Testis (tissue), 3 donors: Measurements from ENCODE around the gene MTTP. TPM values are rescaled to one million over a fixed set of nuclear protein-coding genes. Genes with fewer than 3 reads are reported as not detected.

Experiments
- DNase-seq: peaks from one replicate; pipeline ENCODE4 v3.0.0-alpha.2; 2019
- H3K27ac ChIP-seq, 2 donors: fragments of 200-600 bp; sonication (generic); one replicate each; pipeline ENCODE4 v1.5.1; 2019
- H3K27me3 ChIP-seq: fragments of 200-600 bp; sonication (generic); one replicate; pipeline ENCODE4 v1.5.1; 2019
- H3K36me3 ChIP-seq: fragments of 200-600 bp; sonication (generic); one replicate; pipeline ENCODE4 v1.5.1; 2017; ENCODE audit warnings: low read depth; ENCODE audit errors: missing control alignments
- H3K4me1 ChIP-seq: fragments of 200-600 bp; sonication (generic); one replicate; pipeline ENCODE4 v1.5.1; 2019
- H3K4me3 ChIP-seq, 2 donors: fragments of 200-600 bp; sonication (generic); one replicate each; pipeline ENCODE4 v1.5.1; 2017 to 2019
- H3K9me3 ChIP-seq: fragments of 200-600 bp; sonication (generic); one replicate; pipeline ENCODE4 v1.5.1; 2017
- CTCF ChIP-seq, 3 experiments: fragments of 450-650 bp in 2 of 3; fragments of 200-600 bp in 1 of 3; sonication (generic) in 1 of 3; IDR thresholded peaks; one replicate each; pipeline ENCODE4 v1.5.1; 2016 to 2019; ENCODE audit warnings: antibody characterized with exemption in 3 of 3, mild to moderate bottlenecking in 2 of 3, moderate library complexity in 1 of 3
- POLR2A ChIP-seq: fragments of 450-650 bp; IDR thresholded peaks from one replicate; pipeline ENCODE4 v1.6.1; 2017; ENCODE audit warnings: antibody characterized with exemption, mild to moderate bottlenecking, moderate library complexity
- WGBS, 2 donors: methylation state at CpG; one replicate each; pipeline ENCODE4 v1.1.5; 2018; 5-methylcytosine and 5-hydroxymethylcytosine counted together
- intact Hi-C: fragments of 100-400 bp; cut with DNase I; formaldehyde crosslinking; loops from one replicate; pipeline ENCODE4 v1.15.1; 2023; ENCODE audit warnings: low total_unique reads
- polyA plus RNA-seq: library from polyadenylated mRNA; stranded (reverse); fragments of 350-450 nt; fragmentation: Illumina TruSeq; extraction: RNeasy Lipid Tissue Mini Kit (QIAGEN cat#74804); gene quantifications from one replicate; pipeline ENCODE4 v1.2.3, GENCODE V29; 2014; ENCODE audit warnings: low read depth, low replicate concordance; ENCODE audit not compliant: insufficient read depth
- total RNA-seq, 2 donors: library from RNA; depleted of rRNA; stranded (reverse); fragments of >200 nt; gene quantifications; one replicate each; pipeline ENCODE4 v1.2.3, GENCODE V29; 2016

Gene MTTP
- total and polyA plus RNA-seq, 3 donors from 2014 or later: 6.8 to 26.0 (median 15.4) TPM

GRCh38 chr4:99668472-99668871 lies 93.8 kb downstream of the MTTP start:
- 29 to 61% methylated on average over 1 of the region's 1 CpG for WGBS, 2 donors
- Histone ChIP-seq H3K36me3 (no peaks in the 10 kb centered on the region), H3K4me1 (peaks cover 27% of the 10 kb centered on the region), H3K9me3 (no peaks in the 10 kb centered on the region), H3K4me3 (no peak overlapping the region), H3K27ac (peak overlapping the region in 1 of 2 donors; percentile 51), H3K27me3 (no peaks in the 10 kb centered on the region)
- intact Hi-C loops: no loop called here
- DNase-seq: peak; percentile 73
- TF ChIP-seq CTCF (IDR thresholded peaks at IDR 0.05): no peak
- no peak for TF ChIP-seq POLR2A

- no peak for DNase-seq
- Histone ChIP-seq H3K4me1 (peaks cover 27% of the 10 kb centered on the region), H3K36me3 (no peaks in the 10 kb centered on the region), H3K4me3 (no peak overlapping the region), H3K9me3 (no peaks in the 10 kb centered on the region), H3K27ac (peak overlapping the region; percentile 2 to 51), H3K27me3 (no peaks in the 10 kb centered on the region)
- TF ChIP-seq POLR2A (no peak), CTCF (IDR thresholded peaks at IDR 0.05) (no peak)
- intact Hi-C loops: no loop called here
- 47 to 63% methylated on average over 1 of the region's 1 CpG for WGBS, 2 donors
These were observed 94.5 kb downstream of the MTTP start for GRCh38 chr4:99669084-99669483.

DNA sequence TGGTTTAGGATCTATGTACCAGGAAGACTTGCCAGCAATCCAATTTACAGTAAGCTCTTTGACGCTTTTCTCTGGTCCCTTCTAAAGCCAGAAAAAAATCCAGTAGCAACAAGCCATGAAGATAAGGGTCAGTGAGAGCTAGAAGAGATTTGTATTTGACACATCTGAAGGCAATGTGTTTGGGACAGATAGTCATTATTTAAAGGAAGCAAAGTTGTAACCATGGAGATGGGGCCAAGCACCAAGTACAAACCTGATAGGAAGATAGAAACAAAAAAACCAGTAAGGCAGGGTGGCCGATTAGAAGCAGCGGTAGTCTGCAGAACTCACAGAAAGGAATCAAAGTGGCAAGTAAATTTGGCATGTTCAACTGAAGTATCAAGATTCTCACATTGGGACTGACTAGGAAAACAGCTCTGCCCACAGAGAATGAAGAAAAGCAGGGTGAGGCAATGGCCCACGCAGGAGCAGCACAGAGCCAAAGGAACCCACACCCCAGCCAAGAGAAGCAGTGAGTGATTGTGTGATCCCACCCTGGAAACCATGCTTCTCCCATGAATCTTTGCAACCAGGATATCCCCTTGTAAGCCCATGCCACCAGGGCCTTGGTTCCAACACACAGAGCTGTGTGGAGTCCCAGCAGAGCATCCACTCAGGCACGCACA lies 95.9 kb downstream of the MTTP start:
- H3K4me1 ChIP-seq: peaks cover 27% of the 10 kb centered on the region
- DNase-seq: peak; percentile 51
- H3K4me3 ChIP-seq: no peak overlapping the region
- no peaks in the 10 kb centered on the region for H3K27me3 ChIP-seq
- H3K9me3 ChIP-seq: no peaks in the 10 kb centered on the region
- 45 to 54% methylated on average over 5 of the region's 5 CpGs for WGBS, 2 donors
- TF ChIP-seq CTCF (IDR thresholded peaks at IDR 0.05) (no peak), POLR2A (no peak)
- peak overlapping the region; percentile 22 to 51 for H3K27ac ChIP-seq
- intact Hi-C loops: loop anchor here (2.0 kb wide), 1 partner anchor 32 kb away; no protein-coding TSS in a partner anchor
- no peaks in the 10 kb centered on the region for H3K36me3 ChIP-seq

Other genes starting within 250 kb of the MTTP start
- gene ADH1C, start 222.1 kb upstream of the MTTP start, total RNA-seq: 1 to 10 TPM in 1 of 2 donors, under 1 TPM in 1; 0.43 to 2.4 TPM
- 2.6 TPM for gene ADH1C, start 222.1 kb upstream of the MTTP start, polyA plus RNA-seq
- not detected for gene ADH7, start 139.5 kb upstream of the MTTP start, total RNA-seq
- gene ADH7, start 139.5 kb upstream of the MTTP start, polyA plus RNA-seq: not detected
- gene C4orf17, start 63.8 kb upstream of the MTTP start, total RNA-seq: 10 to 100 TPM; 10.9 to 18.9 TPM
- 51.2 TPM for gene C4orf17, start 63.8 kb upstream of the MTTP start, polyA plus RNA-seq
- 10 to 100 TPM; 13.1 to 21.4 TPM for gene TRMT10A, start 10.8 kb upstream of the MTTP start, total RNA-seq
- gene TRMT10A, start 10.8 kb upstream of the MTTP start, polyA plus RNA-seq: 16.1 TPM
- gene C4orf54, start 83.0 kb downstream of the MTTP start, total RNA-seq: under 1 TPM; 0.39 to 0.81 TPM
- gene C4orf54, start 83.0 kb downstream of the MTTP start, polyA plus RNA-seq: 0.46 TPM
- gene DAPP1, start 242.0 kb downstream of the MTTP start, total RNA-seq: 1 to 10 TPM in 1 of 2 donors, under 1 TPM in 1; 0.50 to 1.1 TPM
- 2.4 TPM for gene DAPP1, start 242.0 kb downstream of the MTTP start, polyA plus RNA-seq